GM12864 (cell line): ENCODE measurements around the gene DNAJC1.
"Not testable (repeated sequence)": the region's sequence is repeated elsewhere in the genome, so short reads cannot be mapped to it uniquely, and the experiment has no call there.

Experiments
- DNase-seq: peaks from one replicate; pipeline ENCODE4 v3.0.0-alpha.2; 2011; ENCODE audit warnings: low read depth
- H3K4me3 ChIP-seq: 2 replicates; pipeline ENCODE4 v1.5.1; 2011; ENCODE audit warnings: mild to moderate bottlenecking, low read depth, low read length, control low read depth
- CTCF ChIP-seq: IDR thresholded peaks from 2 replicates; pipeline ENCODE4 v1.5.1; 2011; ENCODE audit warnings: low read depth, mild to moderate bottlenecking, moderate library complexity, low read length, control low read depth, inconsistent platforms; ENCODE audit errors: missing control alignments

Gene DNAJC1

DNA sequence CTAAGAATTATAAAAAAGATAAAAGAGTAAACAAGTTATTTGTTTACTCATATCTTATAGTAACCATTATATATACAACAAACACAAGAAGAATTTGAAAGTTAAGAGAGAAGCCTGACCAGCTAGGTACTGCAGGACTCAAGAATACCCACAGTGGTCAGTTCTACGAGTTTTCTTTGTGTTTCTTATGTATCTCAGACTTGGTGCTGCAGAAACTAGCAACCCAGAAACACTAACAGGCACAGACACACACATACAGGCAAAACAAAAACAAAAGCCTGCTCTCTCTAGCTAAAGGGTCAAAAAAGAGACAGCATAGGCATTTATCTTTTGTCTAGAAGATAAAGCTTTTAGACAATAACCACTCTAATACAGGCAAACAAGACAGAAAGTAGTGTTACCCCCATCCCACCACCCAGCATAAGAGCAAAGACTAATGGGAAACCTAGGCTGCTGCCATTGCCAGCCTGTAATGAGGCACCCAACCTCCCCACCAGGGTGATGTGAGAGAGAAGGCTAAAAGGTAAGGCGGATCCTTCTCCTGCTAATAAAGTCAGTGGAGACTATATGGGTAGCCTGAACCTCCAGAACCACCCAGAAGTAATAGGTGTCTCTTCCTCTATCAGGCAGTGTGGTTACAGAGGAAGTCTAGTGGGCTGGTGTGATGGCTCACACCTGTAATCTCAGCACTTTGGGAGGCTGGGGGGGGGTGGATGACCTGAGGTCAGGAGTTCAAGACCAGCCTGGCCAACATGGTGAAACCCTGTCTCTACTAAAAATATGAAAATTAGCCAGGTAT is 113.9 kb downstream of the DNAJC1 start:
- no peak for TF ChIP-seq CTCF
- peak; percentile 31 for DNase-seq
- H3K4me3 ChIP-seq: peak overlapping the region; percentile 1; the same call in 1 of the 2 replicates

DNA sequence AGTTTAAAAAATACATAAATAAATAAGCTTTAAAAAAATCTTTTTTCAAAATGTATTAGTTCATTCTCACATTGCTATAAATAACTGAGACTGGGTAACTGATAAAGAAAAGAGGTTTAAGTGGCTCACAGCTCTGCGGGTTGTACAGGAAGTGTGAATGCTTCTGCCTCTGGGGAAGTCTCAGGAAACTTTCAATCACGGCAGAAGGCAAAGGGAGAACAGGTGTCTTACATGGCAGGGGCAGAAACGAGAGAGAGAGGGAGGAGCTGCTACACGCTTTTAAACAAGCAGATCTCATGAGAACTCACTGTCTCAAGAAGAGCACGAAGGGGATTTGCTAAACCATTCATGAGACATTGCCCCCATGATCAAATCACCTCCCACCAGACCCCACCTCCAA is 114.6 kb downstream of the DNAJC1 start:
- no peak for TF ChIP-seq CTCF
- DNase-seq: peak; percentile 96
- no peak overlapping the region; the same call in 1 of the 2 replicates for H3K4me3 ChIP-seq

DNA sequence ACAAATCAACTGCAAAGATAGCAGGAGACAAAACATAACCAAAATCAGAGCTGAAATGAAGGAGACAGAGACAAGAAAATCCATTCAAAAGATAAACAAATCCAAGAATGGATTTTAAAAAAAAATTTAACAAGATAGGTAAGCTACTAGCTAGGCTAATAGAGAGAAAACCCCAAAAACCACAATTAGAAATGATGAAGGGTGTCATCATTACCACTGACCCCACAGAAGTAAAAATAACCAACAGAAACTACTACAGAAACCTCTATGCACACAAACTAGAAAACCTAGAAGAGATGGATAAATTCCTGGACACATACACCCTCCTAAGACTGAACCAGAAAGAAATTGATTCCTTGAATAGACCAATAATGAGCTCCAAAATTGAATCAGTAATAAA is 117.6 kb downstream of the DNAJC1 start:
- TF ChIP-seq CTCF: no peak
- H3K4me3 ChIP-seq: no peak overlapping the region
- peak; percentile 25 for DNase-seq

- no peak for DNase-seq
- no peak for TF ChIP-seq CTCF
- H3K4me3 ChIP-seq: no peak overlapping the region
These were observed 130.3 kb downstream of the DNAJC1 start for GRCh38 chr10:21873198-21873597.

DNA sequence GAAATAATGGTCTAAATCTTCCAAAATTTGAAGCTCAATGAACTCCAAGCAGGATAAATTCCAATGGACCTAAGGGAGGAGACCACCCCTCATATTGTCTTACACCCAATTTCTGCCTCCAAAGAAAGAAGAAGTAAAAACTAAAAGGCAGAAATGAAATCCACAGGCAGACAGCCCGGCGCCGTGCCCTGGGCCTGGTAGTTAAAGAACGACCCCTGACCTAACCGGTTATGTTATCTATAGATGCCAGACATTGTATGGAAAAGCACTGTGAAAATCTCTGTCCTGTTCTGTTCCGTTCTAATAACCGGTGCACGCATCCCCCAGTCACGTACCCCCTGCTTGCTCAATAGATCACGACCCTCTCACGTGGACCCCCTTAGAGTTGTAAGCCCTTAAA is 130.8 kb downstream of the DNAJC1 start:
- not testable (repeated sequence) for DNase-seq

DNA sequence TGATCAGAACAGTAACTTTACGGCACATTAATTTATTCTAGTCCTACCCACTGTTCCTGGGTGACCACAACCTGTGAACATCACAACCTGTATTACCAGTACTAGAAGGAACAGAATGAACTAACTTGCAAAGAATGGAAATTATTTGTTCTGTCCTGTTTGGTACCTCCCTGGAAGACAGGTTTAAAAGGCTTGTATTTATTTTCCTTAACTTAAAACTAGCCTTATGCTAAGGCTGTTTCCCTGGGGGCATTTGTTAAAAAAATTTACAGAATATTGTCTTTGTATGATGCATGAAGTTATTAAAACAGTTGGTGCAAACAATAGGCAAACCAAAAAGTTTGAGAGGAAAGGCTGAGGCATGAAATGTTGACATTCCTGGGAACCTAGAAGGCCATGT is 132.7 kb downstream of the DNAJC1 start:
- TF ChIP-seq CTCF: no peak
- H3K4me3 ChIP-seq: no peak overlapping the region
- no peak for DNase-seq

More for the DNA sequence above, 130.8 kb downstream of the DNAJC1 start:
- not testable (repeated sequence) for H3K4me3 ChIP-seq

DNA sequence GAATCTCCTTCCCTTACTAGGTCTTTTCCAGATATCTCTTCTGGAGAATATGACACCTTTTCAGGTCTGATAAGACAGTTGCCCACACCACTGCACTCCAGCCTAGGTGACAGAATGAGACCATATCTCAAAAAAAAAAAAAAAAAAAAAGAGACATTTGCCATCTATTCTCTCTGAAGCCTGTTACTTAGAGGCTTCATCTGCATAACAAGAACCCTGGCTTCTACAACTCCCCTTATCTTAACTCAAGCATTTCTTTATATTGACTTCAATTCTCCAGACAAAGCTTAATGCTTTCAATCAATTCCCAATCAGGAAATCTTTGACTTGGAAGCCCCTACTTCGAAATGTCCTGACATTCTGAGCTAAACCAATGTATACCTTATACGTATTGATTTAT is 134.4 kb downstream of the DNAJC1 start:
- H3K4me3 ChIP-seq, DNase-seq: not testable (repeated sequence)

- DNase-seq: no peak
- no peak for TF ChIP-seq CTCF
- no peak overlapping the region for H3K4me3 ChIP-seq
These were observed 142.8 kb downstream of the DNAJC1 start for GRCh38 chr10:21860718-21861117.
